Stimulated activated CD8-positive, alpha-beta memory T cell treated with anti-CD3 and anti-CD28 coated beads, Interleukin-7, amount 100 ng/mL, for 48 hours (primary cell): ENCODE data around the gene FRY.

Experiments used
- DNase-seq, 2 donors: peaks; one replicate each; pipeline ENCODE4 v3.0.0-alpha.2; 2020; ENCODE audit warnings: low read depth in 1 of 2; ENCODE audit errors: extremely low read depth in 1 of 2

FRY gene

DNA sequence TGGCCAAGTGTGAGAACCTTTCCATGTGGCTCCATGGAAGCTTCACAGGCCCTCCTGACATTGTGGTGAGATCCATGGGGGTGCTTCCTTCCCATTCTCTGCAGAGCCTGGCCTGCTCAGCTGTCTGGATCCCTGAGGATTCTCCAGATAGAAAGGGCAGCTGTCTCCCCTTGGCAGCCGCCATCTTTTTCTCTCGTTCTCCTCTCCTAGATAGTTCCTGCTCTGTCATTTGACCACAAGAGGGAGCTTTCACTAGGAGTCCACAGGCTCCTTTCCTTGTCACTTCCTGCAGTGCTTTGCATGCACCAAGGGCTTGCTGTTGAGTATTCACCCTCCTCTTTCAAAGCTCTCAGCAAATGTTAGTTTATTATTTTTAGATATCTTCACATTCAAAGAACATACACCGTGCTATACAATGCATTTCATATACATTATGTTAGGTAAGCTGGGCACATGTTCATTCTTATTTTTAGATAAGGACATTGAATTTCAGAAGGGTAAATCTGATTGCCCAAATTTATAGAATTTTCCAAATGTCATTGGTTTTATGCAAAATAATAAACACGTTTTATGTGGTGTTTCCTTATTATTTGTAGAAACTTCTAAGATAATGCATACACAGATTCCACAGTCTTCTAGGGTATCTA lies 133.2 kb downstream of the FRY start:
- peak in 1 of 2 donors; percentile 1 for DNase-seq

DNA sequence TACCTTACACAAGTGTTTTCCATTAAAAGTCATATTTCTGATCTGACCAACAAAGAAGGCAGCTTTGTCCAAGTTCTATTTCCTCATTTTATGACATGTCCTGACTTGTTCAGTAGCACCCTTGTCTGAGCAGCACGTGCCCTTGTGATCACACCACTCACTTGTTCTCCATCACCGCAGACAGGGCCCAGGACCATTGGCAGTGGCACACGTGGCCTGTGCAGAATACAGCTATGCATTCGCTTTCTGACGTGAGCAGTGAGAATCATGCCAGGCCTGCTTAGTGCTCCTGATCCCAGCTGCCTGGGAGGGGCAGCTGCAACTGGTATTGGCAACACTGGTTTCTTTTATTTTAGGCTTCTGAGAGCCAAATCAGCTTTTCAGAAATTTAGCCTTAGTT lies 134.2 kb downstream of the FRY start:
- no peak for DNase-seq

DNA sequence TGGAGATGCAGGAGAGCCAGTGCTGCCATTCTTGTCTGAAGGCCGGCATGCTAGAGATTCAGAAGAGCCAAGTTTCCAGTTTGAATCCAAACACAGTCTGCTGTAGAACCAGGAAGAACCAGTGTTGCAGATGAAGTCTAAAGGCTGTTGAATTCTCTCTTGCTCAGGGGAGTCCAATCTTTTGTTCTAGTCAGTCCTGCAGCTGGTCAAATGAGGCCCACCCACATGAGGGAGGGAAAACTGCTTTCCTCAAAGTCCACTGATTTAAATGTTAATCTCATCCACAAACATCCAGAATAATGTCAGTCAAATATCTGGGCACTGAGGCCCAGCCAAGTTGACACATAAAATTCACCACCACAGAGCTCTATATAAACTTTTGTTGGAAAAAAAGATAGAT lies 136.6 kb downstream of the FRY start:
- no peak for DNase-seq

DNA sequence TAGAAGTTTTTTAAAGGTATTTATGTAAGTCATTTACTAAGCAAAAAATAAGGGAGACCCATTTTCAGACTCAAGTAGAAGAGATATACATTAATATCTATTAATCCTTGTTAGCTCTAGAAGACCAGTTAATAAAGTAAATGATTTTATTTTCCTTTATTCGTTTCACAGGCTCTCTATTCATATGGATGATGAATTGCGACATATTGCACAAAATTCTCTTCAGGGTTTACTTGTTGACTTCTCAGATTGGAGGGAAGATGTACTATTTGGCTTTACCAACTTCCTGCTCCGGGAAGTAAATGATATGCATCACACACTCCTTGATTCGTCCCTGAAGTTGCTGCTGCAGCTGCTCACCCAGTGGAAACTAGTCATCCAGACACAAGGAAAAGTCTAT lies 139.3 kb downstream of the FRY start:
- DNase-seq: no peak

DNA sequence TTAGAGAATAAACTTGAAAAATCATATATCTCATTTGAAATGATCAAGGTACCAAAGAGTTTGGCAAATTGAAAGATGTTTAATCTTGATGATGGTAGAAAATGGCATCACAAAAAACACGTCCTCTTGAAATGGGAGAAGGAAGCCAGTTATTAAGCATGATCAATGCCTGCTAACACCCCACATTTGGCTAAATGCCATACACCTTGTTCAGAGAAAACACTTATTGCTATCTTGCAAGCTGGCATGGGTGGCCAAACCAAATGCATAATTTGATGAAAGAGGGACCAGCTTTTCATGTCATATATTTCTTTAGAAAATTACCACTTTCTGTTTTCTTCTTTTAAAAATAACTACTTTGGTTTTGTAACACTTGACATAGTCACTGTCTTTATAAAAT lies 142.3 kb downstream of the FRY start:
- no peak for DNase-seq

DNA sequence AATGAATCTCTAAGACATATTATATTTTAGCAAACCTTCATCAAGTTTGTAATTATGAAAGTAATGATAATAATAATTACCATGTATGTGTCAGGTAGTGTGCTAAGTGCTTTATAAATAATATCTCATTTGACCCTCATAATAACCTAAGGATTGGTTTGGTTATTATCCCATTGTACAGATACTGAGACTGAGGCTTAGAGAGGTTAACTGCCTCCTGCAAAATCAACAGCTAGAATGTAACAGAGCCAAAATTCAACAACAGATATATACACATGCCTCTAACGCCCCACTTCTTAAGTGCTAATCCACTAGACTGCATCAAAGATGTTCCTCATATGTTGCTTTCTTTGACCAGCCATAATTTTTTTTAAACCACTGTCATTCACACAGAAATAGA lies 142.8 kb downstream of the FRY start:
- DNase-seq: no peak

DNA sequence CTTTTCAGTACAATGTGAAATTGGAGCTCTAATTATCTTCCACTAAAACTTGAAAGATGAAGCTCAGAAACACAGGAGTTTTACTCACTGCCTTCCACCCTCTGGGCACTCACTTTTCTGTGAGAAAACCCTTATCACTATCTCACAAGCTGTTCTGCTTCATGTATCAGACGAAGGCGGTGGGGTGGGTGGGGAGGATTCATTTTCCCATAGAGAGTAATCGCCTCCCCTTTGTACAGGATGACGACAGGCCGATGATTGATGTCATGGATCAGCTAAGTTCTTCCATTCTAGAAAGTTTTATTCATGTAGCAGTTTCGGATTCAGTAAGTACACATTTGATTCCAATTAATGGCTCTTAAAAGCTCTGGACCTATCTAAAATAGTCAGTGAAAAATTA lies 143.7 kb downstream of the FRY start:
- no peak for DNase-seq

DNA sequence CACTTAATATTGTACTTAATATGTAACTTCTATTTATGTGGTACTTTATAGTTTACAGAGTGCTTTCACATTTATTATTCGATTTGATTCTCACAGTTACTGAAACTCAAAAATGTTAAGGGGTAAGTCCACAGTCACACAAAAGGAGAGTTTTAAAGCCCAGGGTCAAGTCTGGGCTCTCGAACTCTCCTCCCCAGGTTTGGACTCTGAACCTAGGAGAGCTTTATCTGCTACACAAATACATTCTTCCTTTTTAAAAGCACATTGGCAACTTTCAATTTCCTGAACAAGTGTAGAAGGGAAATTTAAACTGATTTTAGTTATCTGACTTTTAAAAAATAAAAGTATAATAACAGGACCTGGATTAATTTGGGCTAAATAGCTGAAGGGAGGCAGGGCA lies 144.4 kb downstream of the FRY start:
- DNase-seq: no peak

DNA sequence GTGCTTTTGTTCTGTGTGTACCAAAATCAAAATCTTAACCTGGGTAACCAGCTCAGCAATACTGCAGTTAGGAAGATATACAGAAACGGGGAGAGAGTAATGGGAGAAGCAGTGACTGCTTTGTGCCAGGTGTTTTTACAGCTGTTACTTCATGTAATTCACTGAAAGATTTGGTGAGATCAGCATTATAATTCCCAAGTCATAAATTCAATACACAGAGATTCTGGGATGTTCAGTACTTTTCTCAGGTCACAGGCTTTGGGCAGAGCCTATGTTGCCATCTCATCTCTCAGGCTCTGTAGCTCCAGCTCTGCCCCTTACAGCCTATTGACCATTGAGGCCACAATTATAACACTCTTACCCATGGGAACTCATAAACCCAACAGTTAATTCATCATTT lies 145.1 kb downstream of the FRY start:
- no peak for DNase-seq

DNA sequence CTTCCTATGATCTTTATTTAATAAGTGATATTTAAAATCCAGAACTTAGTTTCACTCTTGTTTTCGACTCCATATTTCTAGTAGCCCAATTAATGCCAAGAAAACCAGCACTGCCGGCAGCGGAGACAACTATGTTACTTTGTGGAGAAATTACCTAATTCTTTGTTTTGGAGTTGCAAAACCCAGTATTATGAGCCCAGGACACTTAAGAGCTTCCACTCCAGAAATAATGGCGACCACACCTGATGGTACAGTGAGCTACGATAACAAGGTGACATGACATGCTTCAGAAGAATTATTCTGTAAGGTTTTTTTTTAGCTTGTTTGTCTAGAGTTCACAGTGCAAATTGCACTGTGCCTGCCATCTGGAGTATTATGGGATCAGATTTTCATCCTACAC lies 147.2 kb downstream of the FRY start:
- no peak for DNase-seq

DNA sequence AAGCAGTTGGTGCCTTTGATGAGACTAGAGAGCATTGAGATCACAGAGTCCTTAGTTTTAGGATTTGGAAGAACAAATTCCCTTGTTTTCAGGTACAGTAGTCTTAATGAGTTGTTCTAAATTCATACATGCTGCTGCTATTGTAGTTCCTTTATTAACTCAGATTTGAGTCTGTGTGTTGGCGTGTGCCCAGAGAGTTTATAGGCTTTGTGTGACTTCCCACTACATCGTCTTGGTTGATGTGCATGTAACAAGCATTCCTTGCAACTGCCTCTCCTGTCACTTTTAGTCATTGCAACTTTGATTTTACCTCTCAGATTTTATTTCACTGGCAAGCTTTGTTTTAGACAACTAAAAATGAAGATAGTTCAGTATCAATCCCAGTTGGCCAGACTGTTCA lies 148.1 kb downstream of the FRY start:
- no peak for DNase-seq

DNA sequence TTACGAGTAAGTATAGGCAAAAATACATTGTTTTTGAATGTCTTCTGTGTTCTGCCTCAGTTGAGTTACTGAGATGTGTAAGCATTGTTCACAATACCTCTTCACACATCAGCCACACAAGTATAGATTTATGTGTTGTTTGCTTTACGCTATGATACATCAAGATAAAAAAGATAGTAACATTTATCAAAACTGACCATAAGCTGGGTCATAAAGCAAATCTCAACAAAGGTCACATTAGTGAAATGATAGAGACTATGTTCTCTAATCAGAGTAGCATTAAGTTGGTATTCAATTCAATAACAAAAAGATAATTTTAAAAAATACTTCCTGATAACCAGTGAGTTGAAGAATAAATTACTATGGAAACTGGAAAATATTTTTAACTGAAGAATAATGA lies 156.1 kb downstream of the FRY start:
- DNase-seq: no peak

DNA sequence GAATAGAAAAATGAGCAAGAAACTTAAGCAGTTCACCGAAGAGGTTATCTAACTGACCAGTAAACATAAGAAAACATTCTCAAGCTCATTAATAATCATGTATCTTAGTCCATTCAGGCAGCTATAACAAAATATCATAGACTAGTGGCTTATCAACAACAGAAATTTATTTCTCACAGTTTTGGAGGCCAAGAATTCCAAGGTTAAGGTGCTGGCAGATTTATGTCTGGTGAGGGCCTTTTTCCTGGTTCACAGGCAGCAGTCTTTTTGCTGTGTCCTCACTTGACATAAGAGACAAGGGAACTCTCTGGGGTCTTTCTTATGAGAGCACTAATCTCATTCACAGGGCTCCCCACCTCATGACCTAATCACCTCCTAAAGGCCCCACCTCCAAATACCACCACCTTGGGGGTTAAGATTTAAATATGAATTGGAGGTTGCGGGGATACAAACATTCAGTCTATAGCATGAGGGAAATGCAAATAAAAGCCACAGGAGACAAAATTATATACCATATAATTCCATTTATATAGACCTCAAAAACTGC lies 160.0 kb downstream of the FRY start:
- DNase-seq: no peak

DNA sequence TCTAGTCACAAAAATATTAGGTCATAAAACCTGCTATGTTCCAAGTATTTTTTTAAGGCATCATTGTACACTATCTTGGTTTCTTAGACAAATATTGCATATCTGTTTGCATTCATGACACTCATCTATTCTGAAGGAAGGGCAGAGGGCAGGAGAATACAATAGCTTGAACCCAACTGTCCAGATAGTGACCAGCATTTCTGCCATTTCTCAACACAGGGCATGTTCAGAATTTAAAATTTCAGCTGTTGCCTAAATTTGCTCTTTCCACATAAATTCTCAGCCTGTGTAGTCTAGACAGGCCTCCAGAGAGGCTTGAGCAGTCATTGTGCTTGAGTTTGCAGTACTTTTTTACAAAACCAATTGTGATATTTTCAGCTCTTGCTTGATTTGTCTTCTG lies 164.1 kb downstream of the FRY start:
- DNase-seq: no peak

DNA sequence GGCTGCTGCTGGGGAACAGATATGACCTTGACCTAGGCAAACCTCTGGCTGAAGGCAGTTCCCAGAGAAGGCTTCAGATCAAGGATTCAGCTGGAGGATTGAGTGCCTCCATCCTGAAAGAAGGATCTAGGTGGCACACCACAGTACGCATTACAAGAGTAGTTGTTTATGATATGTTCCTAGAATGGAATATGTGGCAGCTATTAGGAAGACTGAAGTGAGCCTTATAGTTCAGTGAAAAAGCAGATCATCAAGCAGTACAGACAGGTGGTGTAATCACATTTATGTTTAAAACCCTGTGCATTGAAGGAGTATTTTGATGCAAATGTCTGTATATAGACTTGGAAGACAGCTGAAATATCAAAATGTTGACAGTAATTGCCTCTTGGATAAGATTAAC lies 167.6 kb downstream of the FRY start:
- no peak for DNase-seq

DNA sequence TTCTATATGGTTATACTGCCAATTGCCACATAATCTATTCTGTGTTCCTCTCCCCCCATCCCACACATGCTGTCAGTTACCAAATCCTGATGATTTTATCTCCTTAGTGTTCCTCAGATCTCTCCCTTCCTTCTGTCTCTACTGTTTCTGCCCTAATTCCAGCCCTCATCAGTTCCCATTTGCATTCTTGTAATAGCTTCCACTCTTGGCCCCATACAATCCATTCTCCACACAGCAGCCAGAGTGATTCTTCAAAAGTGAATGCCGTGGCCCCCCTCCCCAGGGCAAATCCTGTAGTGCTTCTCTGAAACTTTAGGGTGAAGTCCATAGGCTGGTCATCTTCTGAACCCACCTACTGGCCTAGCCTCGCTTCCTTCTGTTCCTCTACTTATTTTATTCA lies 169.2 kb downstream of the FRY start:
- no peak for DNase-seq

DNA sequence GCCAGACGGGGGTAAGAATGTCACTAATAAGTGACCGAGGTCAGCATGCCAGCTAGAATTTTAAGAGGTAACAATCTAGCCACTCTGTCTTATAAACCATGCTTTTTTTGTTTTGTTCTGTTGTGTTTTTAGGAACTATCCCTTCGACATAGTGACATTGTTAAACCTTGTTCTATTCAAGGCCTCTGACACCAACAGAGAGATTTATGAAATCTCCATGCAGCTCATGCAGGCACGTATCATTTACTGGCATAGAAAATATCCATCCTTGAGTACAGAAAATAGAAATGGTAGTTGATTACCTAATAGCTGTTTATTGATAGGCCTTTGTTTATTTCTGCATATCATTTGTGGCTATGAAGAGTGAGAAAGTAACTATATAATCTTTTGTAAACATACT lies 170.2 kb downstream of the FRY start:
- no peak for DNase-seq

DNA sequence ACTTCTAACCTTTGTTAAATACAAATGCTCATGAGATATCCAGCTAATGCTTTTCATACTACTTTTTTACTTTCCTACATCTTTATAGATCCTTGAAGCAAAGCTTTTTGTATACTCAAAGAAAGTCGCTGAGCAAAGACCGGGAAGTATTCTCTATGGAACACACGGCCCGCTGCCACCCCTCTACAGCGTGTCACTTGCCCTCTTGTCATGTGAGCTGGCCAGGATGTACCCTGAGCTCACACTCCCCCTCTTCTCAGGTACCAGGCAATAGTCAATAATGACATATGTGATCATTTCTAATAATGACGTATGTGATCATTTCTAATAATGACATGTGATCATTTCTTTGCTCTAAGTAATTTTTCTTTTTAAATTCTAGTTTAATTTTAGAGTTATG lies 170.7 kb downstream of the FRY start:
- no peak for DNase-seq

DNA sequence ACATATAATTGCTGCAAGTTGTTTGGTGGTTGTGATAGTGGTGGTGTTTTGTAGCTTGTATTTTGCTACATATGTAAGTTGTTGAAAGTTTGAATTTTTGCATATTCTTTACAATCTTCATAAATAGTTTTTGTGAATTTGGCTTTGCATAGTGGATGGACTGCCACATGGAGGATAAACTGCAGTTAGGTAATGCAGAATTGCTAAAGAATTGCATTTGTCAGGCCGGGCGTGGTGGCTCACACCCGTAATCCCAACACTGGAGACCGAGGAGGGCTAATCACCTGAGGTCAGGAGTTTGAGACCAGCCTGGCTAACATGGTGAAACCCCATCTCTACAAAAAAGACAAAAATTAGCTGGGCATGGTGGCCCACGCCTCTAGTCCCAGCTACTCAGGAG lies 171.6 kb downstream of the FRY start:
- no peak for DNase-seq

DNA sequence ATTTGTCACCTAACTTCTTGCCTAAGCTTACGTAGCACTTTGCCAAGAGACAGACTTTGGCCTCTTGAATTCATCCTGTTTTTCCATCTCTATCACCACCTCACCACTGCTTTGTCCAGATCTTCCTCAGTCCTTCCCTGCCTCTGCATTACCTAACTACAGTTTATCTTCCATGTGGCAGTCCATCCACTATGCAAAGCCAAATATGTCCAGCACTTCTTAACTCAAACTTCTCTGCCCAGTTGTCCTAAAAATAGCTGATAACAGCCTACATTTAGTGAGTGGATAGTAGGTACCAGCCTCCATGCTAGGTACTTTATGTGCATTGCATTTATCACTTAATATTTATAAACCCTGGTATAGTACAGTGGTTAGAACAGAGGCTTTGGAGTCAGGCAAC lies 172.2 kb downstream of the FRY start:
- no peak for DNase-seq

DNA sequence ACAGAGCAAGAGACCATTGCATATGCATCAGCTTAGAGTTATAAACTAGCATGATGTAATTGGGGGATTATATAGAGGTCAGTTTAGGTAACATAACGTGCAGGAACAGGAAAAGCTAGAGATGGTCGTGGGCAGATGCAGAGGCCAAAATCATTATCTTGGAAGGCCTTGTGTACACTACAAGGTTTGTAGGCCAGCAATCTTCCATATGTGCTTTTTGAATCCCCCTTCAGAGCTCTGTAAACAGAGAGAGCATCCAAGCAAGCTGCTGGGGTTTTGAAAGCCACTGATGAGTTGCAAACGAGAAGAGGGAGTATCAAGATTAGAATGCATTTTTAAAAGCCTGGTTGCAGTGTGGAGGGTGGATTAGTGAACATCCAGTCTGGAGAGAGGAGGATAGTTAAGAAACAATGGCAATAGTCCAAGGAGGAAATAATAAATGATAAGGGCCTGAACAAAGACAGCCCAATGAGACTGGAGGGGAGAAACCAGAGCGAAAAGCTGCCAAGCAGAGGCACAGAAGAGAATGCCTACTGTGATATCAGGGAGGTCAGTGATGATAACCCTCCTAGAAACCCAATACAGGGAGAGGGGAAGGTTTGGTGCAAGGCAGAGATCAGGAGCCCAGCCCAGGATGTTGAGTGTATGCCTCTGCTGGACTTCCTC lies 174.0 kb downstream of the FRY start:
- no peak for DNase-seq

DNA sequence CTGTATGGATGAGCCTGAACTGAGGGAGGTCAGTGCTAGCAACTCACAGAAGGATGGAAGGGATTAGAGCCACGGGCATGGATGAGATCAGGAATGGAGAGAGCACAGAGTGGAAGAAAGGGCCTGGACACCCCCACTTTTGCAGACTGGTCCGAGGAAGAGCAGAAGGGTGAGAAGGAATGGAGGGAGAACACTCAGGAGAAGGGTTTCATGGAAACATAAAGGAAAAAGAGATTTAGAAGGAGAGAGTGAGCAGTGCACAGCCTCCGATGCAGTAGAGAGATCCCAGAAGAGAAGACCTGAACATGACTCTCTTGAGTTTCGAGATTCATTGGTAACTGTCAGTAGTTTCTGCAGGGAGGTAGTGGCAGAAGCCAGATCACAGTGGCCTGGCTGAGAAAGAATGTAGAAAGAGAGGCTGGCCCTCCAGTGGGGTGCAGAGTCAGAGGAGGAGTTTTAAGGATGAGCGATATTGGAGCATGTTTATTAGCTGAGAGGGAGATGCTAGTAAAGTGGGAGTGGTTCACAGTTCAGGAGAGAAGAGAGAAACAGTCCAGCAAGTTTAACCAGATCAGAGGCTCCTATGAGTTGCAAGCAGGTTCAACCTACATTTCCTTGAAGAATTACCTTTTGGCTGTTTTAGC lies 174.6 kb downstream of the FRY start:
- DNase-seq: no peak
